ENCODE measurements around the gene PDIK1L.

DNA sequence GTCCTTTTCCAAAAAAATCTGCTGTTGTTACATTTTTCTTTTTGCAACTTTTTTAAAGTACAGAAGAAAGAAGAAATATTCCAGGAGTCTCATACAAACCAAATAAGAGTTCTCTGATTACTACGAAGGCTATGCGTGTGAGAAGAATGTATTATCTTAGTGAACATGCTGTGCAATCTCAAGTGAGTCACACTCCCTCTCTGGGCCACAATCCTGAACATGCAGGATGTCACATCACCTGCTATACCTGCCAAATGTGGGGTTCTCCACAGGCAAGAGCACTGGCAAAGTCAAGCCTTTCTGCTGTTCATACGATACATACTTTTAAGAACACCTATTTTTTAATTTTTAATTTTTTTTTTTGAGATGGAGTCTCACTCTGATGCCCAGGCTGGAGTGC is 22.5 kb upstream of the PDIK1L start:
- TF ChIP-seq, protein P1, sequence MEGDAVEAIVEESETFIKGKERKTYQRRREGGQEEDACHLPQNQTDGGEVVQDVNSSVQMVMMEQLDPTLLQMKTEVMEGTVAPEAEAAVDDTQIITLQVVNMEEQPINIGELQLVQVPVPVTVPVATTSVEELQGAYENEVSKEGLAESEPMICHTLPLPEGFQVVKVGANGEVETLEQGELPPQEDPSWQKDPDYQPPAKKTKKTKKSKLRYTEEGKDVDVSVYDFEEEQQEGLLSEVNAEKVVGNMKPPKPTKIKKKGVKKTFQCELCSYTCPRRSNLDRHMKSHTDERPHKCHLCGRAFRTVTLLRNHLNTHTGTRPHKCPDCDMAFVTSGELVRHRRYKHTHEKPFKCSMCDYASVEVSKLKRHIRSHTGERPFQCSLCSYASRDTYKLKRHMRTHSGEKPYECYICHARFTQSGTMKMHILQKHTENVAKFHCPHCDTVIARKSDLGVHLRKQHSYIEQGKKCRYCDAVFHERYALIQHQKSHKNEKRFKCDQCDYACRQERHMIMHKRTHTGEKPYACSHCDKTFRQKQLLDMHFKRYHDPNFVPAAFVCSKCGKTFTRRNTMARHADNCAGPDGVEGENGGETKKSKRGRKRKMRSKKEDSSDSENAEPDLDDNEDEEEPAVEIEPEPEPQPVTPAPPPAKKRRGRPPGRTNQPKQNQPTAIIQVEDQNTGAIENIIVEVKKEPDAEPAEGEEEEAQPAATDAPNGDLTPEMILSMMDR (IDR thresholded peaks at IDR 0.05) = no peak
- no peak for TF ChIP-seq POLR2AphosphoS5 (IDR thresholded peaks at IDR 0.05)
- TF ChIP-seq POLR2A (IDR thresholded peaks at IDR 0.05; ENCODE audit: low read depth) = no peak
